ENCODE results near the gene CCDC174.
"Not testable (repeated sequence)": the region's sequence is repeated elsewhere in the genome, so short reads cannot be mapped to it uniquely, and the experiment has no call there.

CCDC174 gene
- 63.4 reads per million, percentile 73 among the genes with 10 or more reads in this experiment for total RNA-seq

- DNase-seq = peak; percentile 93
Observed at GRCh38 chr3:14651440-14652251, at the start of gene CCDC174. Gene CCDC174 (plus strand): TSS chr3:14651762. CDS start chr3:14651837, 75 bp downstream.

GRCh38 chr3:14602006-14602803, 49.4 kb upstream of the CCDC174 start:
- DNase-seq = no peak

GRCh38 chr3:14602804-14603644, 48.5 kb upstream of the CCDC174 start:
- DNase-seq = no peak

GRCh38 chr3:14605067-14605466, 46.5 kb upstream of the CCDC174 start:
- no peak for DNase-seq

GRCh38 chr3:14605744-14606143, 45.8 kb upstream of the CCDC174 start:
- no peak for DNase-seq

GRCh38 chr3:14606669-14607339, 44.8 kb upstream of the CCDC174 start:
- DNase-seq = no peak

GRCh38 chr3:14608298-14608697, 43.3 kb upstream of the CCDC174 start:
- DNase-seq = no peak

- DNase-seq = not testable (repeated sequence)
Observed at GRCh38 chr3:14609058-14609457, 42.5 kb upstream of the CCDC174 start.

- no peak for DNase-seq
Observed at GRCh38 chr3:14609506-14609905, 42.1 kb upstream of the CCDC174 start.

- no peak for DNase-seq
Observed at GRCh38 chr3:14609941-14610340, 41.6 kb upstream of the CCDC174 start.

- no peak for DNase-seq
Observed at GRCh38 chr3:14614189-14614588, 37.4 kb upstream of the CCDC174 start.

- DNase-seq = no peak
Observed at GRCh38 chr3:14614862-14615261, 36.7 kb upstream of the CCDC174 start.

- no peak for DNase-seq
Observed at GRCh38 chr3:14616606-14617507, 34.7 kb upstream of the CCDC174 start.

- DNase-seq = no peak
Observed at GRCh38 chr3:14617508-14618023, 34.0 kb upstream of the CCDC174 start.

- DNase-seq = no peak
Observed at GRCh38 chr3:14619605-14620004, 32.0 kb upstream of the CCDC174 start.

GRCh38 chr3:14620512-14620911, 31.1 kb upstream of the CCDC174 start:
- no peak for DNase-seq

- no peak for DNase-seq
Observed at GRCh38 chr3:14621093-14621492, 30.5 kb upstream of the CCDC174 start.

GRCh38 chr3:14622368-14622767, 29.2 kb upstream of the CCDC174 start:
- no peak for DNase-seq

- no peak for DNase-seq
Observed at GRCh38 chr3:14623569-14624051, 28.0 kb upstream of the CCDC174 start.

GRCh38 chr3:14624498-14624897, 27.1 kb upstream of the CCDC174 start:
- no peak for DNase-seq

GRCh38 chr3:14625443-14625842, 26.1 kb upstream of the CCDC174 start:
- no peak for DNase-seq
